Rectal smooth muscle tissue (tissue), 1 donor: ENCODE results near the gene TDRD1.

ENCODE experiments used
- H3K27ac ChIP-seq: one replicate; pipeline ENCODE4 v1.7.0; 2013; ENCODE audit warnings: low read depth, low read length, inconsistent platforms
- H3K27me3 ChIP-seq: one replicate; pipeline ENCODE4 v1.7.0; 2013; ENCODE audit warnings: low read length; ENCODE audit not compliant: control insufficient read depth, insufficient read depth
- H3K36me3 ChIP-seq: one replicate; pipeline ENCODE4 v1.7.0; 2013; ENCODE audit warnings: low read length; ENCODE audit not compliant: control insufficient read depth, insufficient read depth
- H3K4me1 ChIP-seq: one replicate; pipeline ENCODE4 v1.7.0; 2013; ENCODE audit warnings: low read length; ENCODE audit not compliant: control insufficient read depth, insufficient read depth
- H3K4me3 ChIP-seq: one replicate; pipeline ENCODE4 v1.7.0; 2013; ENCODE audit warnings: low read length
- H3K9ac ChIP-seq: one replicate; pipeline ENCODE4 v1.7.0; 2013; ENCODE audit warnings: low read length

TDRD1 gene

DNA sequence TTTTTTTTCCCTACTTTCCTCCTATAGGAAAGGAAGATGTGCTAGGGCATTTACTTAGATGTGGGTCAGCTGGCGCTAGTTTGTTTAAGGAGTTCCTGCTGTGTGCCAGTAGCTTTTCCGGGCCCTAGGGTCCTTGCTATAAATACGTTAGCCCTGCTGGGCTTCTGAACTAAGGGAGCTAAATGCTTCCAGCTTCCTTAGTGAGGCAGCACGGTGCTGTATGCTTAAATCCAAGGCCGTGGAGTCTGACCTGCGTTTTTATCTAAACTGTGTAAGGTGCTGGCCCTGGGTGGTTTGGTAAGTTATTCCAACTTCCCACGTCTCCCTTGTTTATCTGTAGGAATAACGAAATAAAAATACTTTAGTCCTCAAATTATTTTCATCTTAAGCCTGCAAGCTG is 594 bp downstream of the TDRD1 start:
- no peak overlapping the region for H3K9ac ChIP-seq
- no peaks in the 10 kb centered on the region for H3K4me1 ChIP-seq
- no peak overlapping the region for H3K4me3 ChIP-seq
- no peaks in the 10 kb centered on the region for H3K36me3 ChIP-seq
- H3K27ac ChIP-seq = no peak overlapping the region
- no peaks in the 10 kb centered on the region for H3K27me3 ChIP-seq

DNA sequence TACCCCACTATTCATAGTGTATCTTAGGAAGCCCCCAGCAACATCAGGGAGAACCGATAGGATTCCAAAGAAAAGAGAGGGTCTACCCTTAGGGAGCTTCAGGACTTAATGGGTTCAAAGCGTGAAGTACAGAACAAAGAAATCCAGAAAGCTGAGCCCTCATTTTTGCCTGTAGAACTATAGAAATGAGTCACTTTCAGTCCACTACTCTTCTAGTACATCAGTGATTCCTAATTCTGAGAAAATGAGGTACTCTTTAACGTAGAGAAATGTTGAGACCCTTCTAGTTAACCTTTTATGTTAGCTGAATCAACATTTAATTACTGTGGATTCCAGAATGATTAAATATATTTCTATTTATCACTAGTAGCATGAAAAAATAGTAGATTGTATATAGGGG is 1.8 kb downstream of the TDRD1 start:
- no peak overlapping the region for H3K4me3 ChIP-seq
- H3K9ac ChIP-seq = no peak overlapping the region
- no peaks in the 10 kb centered on the region for H3K4me1 ChIP-seq
- no peak overlapping the region for H3K27ac ChIP-seq
- H3K36me3 ChIP-seq = no peaks in the 10 kb centered on the region
- H3K27me3 ChIP-seq = no peaks in the 10 kb centered on the region

DNA sequence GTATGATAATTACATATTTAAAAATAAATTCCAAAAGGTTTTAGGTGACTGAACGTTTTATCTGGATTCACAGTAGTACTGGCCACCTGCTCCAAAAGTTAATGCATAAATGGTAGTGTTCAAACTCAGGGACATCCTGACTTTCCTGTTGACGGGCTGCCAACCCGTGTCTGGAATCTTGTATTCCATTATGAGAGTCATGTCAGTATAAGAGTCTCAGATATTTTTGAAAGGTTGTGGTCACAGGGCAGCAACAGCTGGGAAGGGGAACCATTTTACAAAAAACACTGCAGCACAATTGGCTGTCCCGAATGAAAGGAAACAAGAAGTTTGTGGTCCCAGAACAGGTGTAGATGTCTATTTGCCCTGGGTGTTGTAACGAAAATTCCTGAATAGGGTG is 2.8 kb downstream of the TDRD1 start:
- no peaks in the 10 kb centered on the region for H3K27me3 ChIP-seq
- no peaks in the 10 kb centered on the region for H3K4me1 ChIP-seq
- no peak overlapping the region for H3K27ac ChIP-seq
- H3K36me3 ChIP-seq = no peaks in the 10 kb centered on the region
- no peak overlapping the region for H3K4me3 ChIP-seq
- no peak overlapping the region for H3K9ac ChIP-seq

DNA sequence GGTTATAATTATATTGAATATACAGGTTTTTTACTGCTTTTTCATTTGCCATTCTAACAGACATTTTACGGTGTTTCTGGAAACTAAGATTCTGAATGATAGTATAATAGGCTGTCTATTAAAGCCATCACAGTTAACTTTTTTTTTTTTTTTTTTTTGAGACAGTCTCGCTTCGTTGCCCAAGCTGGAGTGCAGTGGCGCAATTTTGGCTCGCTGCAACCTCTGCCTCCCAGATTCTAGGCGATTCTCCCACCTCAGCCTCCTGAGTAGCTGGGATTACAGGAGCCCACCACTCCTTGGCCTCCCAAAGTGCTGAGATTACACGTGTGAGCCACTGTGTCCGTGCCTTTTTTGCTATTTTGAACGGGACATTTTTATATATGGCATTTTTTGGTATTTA is 4.4 kb downstream of the TDRD1 start:
- H3K9ac ChIP-seq = no peak overlapping the region
- H3K27ac ChIP-seq = no peak overlapping the region
- H3K27me3 ChIP-seq = no peaks in the 10 kb centered on the region
- H3K4me1 ChIP-seq = no peaks in the 10 kb centered on the region
- no peaks in the 10 kb centered on the region for H3K36me3 ChIP-seq
- H3K4me3 ChIP-seq = no peak overlapping the region

DNA sequence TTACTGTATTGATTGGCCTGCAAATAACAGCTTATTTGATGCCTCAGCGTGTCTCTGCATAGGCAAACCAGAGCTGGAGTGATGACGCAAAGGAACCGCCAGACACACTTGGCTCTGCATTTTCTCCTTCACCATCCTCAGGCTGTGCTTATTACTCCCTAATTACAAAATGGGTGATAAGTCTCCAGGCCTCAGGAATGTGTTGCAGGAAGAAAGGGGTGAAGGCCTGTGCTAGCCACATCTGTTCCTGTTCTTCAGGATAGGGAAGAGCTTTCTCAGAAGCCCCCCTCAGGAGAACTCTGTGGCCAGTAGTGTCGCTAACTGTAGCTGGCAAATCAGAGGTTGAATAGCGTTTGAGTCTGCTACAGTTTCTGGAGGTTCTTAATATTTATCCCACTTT is 5.1 kb downstream of the TDRD1 start:
- Histone ChIP-seq H3K9ac (no peak overlapping the region), H3K27ac (no peak overlapping the region), H3K4me1 (no peaks in the 10 kb centered on the region), H3K36me3 (no peaks in the 10 kb centered on the region), H3K27me3 (no peaks in the 10 kb centered on the region), H3K4me3 (no peak overlapping the region)

DNA sequence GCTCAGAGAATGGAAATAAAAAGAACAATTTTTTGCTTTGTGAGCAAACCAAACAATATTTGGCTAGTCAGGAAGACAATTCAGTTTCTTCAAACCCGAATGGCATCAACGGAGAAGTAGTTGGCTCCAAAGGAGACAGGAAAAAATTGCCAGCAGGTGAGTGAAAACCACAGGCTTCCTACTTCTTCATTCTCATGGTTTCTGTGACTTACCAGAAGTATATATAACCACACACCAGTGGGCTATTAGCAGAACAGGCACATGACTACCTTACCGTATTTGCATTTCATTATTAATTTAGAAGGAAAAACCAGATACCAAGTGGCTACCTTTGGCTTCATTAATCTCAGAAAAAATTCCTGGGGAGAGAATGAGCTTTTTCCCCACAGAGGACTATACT is 8.8 kb downstream of the TDRD1 start:
- Histone ChIP-seq H3K9ac (no peak overlapping the region), H3K27ac (no peak overlapping the region), H3K27me3 (no peaks in the 10 kb centered on the region), H3K4me3 (no peak overlapping the region), H3K36me3 (no peaks in the 10 kb centered on the region), H3K4me1 (no peaks in the 10 kb centered on the region)

DNA sequence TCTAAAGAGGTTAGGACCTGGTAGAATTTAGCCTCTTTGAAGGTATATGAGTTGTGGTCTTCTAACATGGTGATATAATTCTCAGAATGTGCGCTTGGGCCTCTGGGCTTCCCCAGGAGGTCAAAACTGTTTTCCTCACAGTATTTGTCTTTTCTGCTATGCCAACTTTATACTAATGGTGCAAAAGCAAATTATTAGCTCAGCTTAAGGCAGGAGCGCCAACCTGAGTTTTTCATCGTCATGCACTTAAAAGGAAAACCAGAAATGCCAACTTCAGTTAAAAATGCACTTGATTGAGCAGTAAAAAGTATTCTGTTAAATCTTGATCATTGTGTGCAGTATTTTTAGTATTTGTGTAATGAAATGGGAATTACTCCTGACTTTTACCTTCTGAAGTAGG is 9.7 kb downstream of the TDRD1 start:
- H3K27ac ChIP-seq = no peak overlapping the region
- H3K27me3 ChIP-seq = no peaks in the 10 kb centered on the region
- no peaks in the 10 kb centered on the region for H3K36me3 ChIP-seq
- no peak overlapping the region for H3K4me3 ChIP-seq
- H3K9ac ChIP-seq = no peak overlapping the region
- no peaks in the 10 kb centered on the region for H3K4me1 ChIP-seq

DNA sequence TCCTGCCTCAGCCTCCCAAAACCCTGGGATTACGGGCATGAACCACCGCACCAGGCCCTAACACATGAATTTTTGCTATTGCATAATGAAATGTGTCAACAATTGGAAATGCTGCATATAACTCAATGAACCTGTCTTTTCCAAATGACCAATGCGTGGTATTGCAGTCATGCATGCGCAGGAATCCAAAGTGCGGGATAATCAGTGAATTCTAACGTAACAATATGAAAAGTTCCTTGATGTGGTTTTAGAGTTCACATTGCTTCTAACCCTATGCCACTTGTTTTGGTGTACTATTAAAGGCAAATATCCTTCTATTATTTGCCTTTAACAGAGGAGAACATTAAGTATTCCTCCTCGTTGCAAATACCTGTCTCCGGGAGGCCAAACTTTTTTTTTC is 10.5 kb downstream of the TDRD1 start:
- no peaks in the 10 kb centered on the region for H3K36me3 ChIP-seq
- no peak overlapping the region for H3K27ac ChIP-seq
- H3K9ac ChIP-seq = no peak overlapping the region
- H3K4me3 ChIP-seq = no peak overlapping the region
- H3K4me1 ChIP-seq = no peaks in the 10 kb centered on the region
- no peaks in the 10 kb centered on the region for H3K27me3 ChIP-seq

DNA sequence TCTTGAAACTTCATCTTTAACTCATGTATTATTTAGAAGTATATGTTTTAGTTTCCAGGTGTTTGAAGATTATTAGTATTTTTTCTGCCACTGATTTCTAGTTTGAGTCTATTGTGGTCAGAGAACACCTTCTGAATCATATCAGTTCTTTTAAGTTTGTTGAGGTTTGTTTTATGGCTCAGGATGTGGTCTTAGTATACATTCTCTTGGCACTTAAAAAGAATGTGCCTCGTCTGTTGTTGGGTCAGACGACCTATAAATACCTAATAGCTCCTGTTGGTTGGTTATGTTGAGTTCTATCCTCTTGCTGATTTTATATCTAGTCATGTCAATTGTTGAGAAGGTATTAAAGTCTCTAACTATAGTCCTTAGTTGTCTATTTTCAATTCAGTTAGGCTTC is 15.9 kb downstream of the TDRD1 start:
- no peaks in the 10 kb centered on the region for H3K27me3 ChIP-seq
- H3K27ac ChIP-seq = no peak overlapping the region
- no peaks in the 10 kb centered on the region for H3K36me3 ChIP-seq
- H3K4me3 ChIP-seq = no peak overlapping the region
- H3K9ac ChIP-seq = no peak overlapping the region
- H3K4me1 ChIP-seq = no peaks in the 10 kb centered on the region

DNA sequence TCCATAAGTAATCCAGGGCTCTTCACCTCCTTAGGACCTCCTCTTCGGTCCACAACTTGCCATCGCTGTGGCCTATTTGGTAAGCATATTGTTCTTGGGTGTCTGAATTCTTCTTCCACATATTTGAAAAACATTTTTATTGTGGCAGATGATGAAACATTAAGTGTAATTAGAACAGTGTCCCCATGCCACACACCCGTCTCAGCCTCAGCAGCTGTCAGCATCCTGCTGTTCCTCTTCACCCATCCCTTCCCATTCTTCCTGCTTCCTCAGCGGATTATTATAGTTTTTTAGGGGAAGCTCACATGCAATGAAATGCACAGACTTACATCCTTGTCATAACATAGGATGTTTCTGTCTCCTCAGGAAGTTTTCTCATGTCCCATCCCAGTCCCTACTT is 20.1 kb downstream of the TDRD1 start:
- Histone ChIP-seq H3K9ac (no peak overlapping the region), H3K27me3 (no peaks in the 10 kb centered on the region), H3K27ac (no peak overlapping the region), H3K4me3 (no peak overlapping the region), H3K36me3 (no peaks in the 10 kb centered on the region), H3K4me1 (no peaks in the 10 kb centered on the region)

DNA sequence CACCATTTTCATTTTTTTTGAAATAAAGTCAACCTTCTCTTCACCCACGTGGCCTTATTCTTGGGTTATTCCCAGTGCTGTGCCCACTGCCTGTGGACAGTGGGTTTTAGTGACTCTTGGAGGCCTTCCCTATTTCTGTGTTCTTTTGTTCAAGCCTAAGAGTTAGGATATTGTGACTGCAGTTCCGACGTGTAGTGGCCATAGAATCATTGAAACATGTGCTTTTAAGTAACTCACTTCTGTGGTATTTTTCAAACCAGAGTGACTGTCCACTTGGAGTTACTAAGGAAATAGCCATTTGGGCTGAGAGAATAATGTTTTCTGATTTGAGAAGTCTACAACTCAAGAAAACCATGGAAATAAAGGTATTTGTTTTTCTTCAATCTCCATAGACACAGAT is 23.7 kb downstream of the TDRD1 start:
- no peak overlapping the region for H3K27ac ChIP-seq
- H3K4me1 ChIP-seq = no peaks in the 10 kb centered on the region
- no peak overlapping the region for H3K9ac ChIP-seq
- H3K4me3 ChIP-seq = no peak overlapping the region
- no peaks in the 10 kb centered on the region for H3K27me3 ChIP-seq
- no peaks in the 10 kb centered on the region for H3K36me3 ChIP-seq

DNA sequence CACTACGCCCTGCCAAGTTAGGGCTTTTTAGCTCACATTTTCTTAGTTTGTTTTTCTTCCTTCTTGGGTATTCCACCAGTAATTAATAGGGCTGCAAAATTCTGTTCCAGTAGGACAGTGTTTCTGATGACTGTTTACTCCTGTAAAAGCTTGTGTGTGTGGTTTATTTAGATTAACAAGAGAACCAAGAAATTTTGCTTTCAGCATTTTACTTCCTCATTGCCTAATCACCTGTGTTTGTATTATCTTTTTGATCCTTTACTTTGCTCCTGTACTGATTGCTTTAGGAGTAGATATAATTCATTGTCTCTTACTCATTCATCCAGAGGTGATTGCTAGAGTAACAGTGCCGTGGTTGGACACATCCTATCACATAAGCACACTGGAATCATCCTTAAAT is 27.7 kb downstream of the TDRD1 start:
- Histone ChIP-seq H3K4me1 (no peaks in the 10 kb centered on the region), H3K36me3 (no peaks in the 10 kb centered on the region), H3K9ac (no peak overlapping the region), H3K27me3 (no peaks in the 10 kb centered on the region), H3K4me3 (no peak overlapping the region), H3K27ac (no peak overlapping the region)

DNA sequence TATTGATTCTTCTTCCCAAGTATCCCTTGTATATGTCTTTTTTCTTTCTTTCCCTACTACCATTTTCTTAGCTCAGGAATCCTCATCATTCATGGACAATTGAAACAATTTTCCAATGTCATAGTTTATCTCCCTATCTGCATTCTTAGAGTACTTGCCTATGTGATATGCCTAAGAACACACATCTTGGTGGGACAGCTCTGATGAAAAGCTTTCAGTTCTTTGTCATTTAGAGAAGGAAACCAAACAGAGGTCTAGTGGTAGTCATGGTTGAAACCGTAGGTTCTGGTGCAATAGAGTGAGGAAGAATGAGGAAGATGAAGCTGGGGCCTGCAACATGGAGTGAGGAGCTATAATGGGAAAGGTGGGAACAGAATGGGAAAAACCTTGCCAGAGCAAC is 28.2 kb downstream of the TDRD1 start:
- Histone ChIP-seq H3K9ac (no peak overlapping the region), H3K27ac (no peak overlapping the region), H3K36me3 (no peaks in the 10 kb centered on the region), H3K27me3 (no peaks in the 10 kb centered on the region), H3K4me3 (no peak overlapping the region), H3K4me1 (no peaks in the 10 kb centered on the region)

DNA sequence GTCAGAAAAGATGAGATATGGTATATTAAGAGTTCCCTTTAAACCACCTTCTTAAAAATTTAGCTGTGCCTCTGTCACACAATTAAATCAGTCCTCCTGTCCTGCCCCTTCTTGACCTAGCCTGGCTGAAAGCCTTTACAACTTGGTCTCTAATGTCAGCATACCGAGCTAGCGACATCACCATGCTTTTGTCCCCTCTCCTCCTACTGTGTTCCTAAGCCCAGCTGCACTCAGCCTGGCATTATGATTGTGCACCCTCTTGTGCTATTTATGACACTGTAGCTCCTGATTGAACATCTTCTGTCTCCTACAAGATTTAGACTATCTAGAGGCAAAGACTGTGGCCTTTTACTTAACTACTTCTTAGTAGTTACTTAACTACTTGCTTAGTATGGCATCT is 29.2 kb downstream of the TDRD1 start:
- H3K27me3 ChIP-seq = no peaks in the 10 kb centered on the region
- no peaks in the 10 kb centered on the region for H3K36me3 ChIP-seq
- H3K4me1 ChIP-seq = peaks cover 1% of the 10 kb centered on the region
- no peak overlapping the region for H3K27ac ChIP-seq
- H3K4me3 ChIP-seq = no peak overlapping the region
- H3K9ac ChIP-seq = no peak overlapping the region
